K562 (cell line): Measurements from ENCODE around the gene SLC5A6. TPM values are rescaled to one million over a fixed set of nuclear protein-coding genes. Genes with fewer than 3 reads are reported as not detected.
A peak's percentile ranks its signal among the peaks of the same experiment; 100 is the strongest.

Experiments used
- BRD9 ChIP-seq: fragments of 450-650 bp; IDR thresholded peaks from 2 replicates; pipeline ENCODE4 v1.6.1; 2018; ENCODE audit warnings: low read depth; ENCODE audit not compliant: partially characterized antibody
- DIDO1 ChIP-seq: fragments of 450-650 bp; IDR thresholded peaks from 2 replicates; pipeline ENCODE4 v1.6.1; 2016; ENCODE audit warnings: low read depth, missing biosample characterization, missing genetic modification characterization
- EZH2 ChIP-seq: IDR thresholded peaks from 2 replicates; pipeline ENCODE4 v1.6.1; 2012; ENCODE audit warnings: low read depth, mild to moderate bottlenecking, inconsistent platforms, low read length, borderline replicate concordance
- FOXM1 ChIP-seq, 2 experiments: fragments of 450-650 bp in 1 of 2; sonication (generic) in 1 of 2; formaldehyde crosslinking in 1 of 2; IDR thresholded peaks; 2 replicates each; pipeline versions ENCODE4 v1.6.1 to v1.9.0; 2017 to 2022; ENCODE audit warnings: low read depth in 2 of 2, mild to moderate bottlenecking in 2 of 2, missing genetic modification reagents in 1 of 2, moderate library complexity in 1 of 2
- HDAC8 ChIP-seq: fragments of 450-650 bp; IDR thresholded peaks from 2 replicates; pipeline ENCODE4 v1.6.1; 2016; ENCODE audit warnings: mild to moderate bottlenecking, missing genetic modification characterization, moderate library complexity, missing compliant biosample characterization
- HIVEP1 ChIP-seq: fragments of 250-450 bp; sonication (Bioruptor Pico); IDR thresholded peaks from 2 replicates; pipeline ENCODE4 v1.4.0; 2020; ENCODE audit warnings: mild to moderate bottlenecking
- HNRNPUL1 ChIP-seq: fragments of 200-400 bp; formaldehyde crosslinking; IDR thresholded peaks from 2 replicates; pipeline ENCODE4 v1.6.1; 2017; ENCODE audit warnings: low read length
- KDM5B ChIP-seq: fragments of 200-600 bp; sonication (generic); IDR thresholded peaks from 2 replicates; pipeline ENCODE4 v1.6.1; 2012; ENCODE audit warnings: low read depth, mild to moderate bottlenecking, moderate library complexity, low read length, control low read depth, inconsistent platforms; ENCODE audit not compliant: insufficient replicate concordance
- MXI1 ChIP-seq: IDR thresholded peaks from 2 replicates; pipeline ENCODE4 v1.6.1; 2011; ENCODE audit warnings: low read depth, mild to moderate bottlenecking, improper control_type of control experiment, low read length
- NELFE ChIP-seq: IDR thresholded peaks from 2 replicates; pipeline ENCODE4 v1.6.1; 2011; ENCODE audit warnings: mild to moderate bottlenecking; ENCODE audit not compliant: insufficient read depth, insufficient read length
- NR2C2 ChIP-seq, 2 experiments: fragments of 200-800 bp in 1 of 2; sonication (Bioruptor generic) in 1 of 2; sonication (generic) in 1 of 2; formaldehyde crosslinking in 1 of 2; IDR thresholded peaks; 2 replicates each; pipeline versions ENCODE4 v1.6.1 to v1.8.0; 2016 to 2022; ENCODE audit warnings: mild to moderate bottlenecking in 1 of 2, missing compliant biosample characterization in 1 of 2, missing genetic modification characterization in 1 of 2, missing genetic modification reagents in 1 of 2
- PCBP2 ChIP-seq: fragments of 200-400 bp; formaldehyde crosslinking; IDR thresholded peaks from 2 replicates; pipeline ENCODE4 v1.6.1; 2018; ENCODE audit warnings: low read length, low read depth, mild to moderate bottlenecking, moderate library complexity; ENCODE audit not compliant: poor library complexity, severe bottlenecking
- SRSF1 ChIP-seq: fragments of 200-400 bp; formaldehyde crosslinking; IDR thresholded peaks from 2 replicates; pipeline ENCODE4 v1.6.1; 2017; ENCODE audit warnings: mild to moderate bottlenecking, low read depth, low read length, moderate library complexity
- TFE3 ChIP-seq: fragments of 450-650 bp; formaldehyde crosslinking; IDR thresholded peaks from 2 replicates; pipeline ENCODE4 v1.4.0; 2020; ENCODE audit warnings: mild to moderate bottlenecking, mixed read lengths
- U2AF2 ChIP-seq: fragments of 200-400 bp; formaldehyde crosslinking; optimal IDR thresholded peaks from 2 replicates; pipeline ENCODE3; 2017; ENCODE audit warnings: low read depth, mild to moderate bottlenecking, low read length
- ZBTB34 ChIP-seq: fragments of 250-450 bp; sonication (Bioruptor Pico); IDR thresholded peaks from 2 replicates; pipeline ENCODE4 v1.8.0; 2021; ENCODE audit warnings: mild to moderate bottlenecking, moderate library complexity
- ZFP1 ChIP-seq: fragments of 450-650 bp; formaldehyde crosslinking; IDR thresholded peaks from 2 replicates; pipeline ENCODE4 v1.4.0; 2020; ENCODE audit warnings: mild to moderate bottlenecking, mixed read lengths
- ZNF133 ChIP-seq: fragments of 250-450 bp; sonication (Bioruptor Pico); IDR thresholded peaks from 2 replicates; pipeline ENCODE4 v1.4.0; 2020; ENCODE audit warnings: mild to moderate bottlenecking
- ZNF431 ChIP-seq: sonication (generic); formaldehyde crosslinking; IDR thresholded peaks from 2 replicates; pipeline ENCODE4 v1.8.0; 2022; ENCODE audit warnings: mild to moderate bottlenecking, missing genetic modification reagents
- ZNF586 ChIP-seq: fragments of 450-650 bp; formaldehyde crosslinking; conservative IDR thresholded peaks from 2 replicates; pipeline ENCODE4 v1.4.0; 2020; ENCODE audit warnings: mild to moderate bottlenecking, moderate library complexity
- polyA plus RNA-seq, 8 experiments: library from polyadenylated mRNA; depleted of rRNA in 4 of 8; stranded (reverse) in 5 of 8; unstranded in 3 of 8; fragments of >200 nt; fragmentation: Nextera tagmentation in 2 of 8; fragmentation: Illumina TruSeq in 1 of 8; extraction: Ambion mirVana in 2 of 8; extraction: Trizol in 1 of 8; gene quantifications; 2 replicates each; pipeline versions ENCODE4 v1.2.1 to v1.2.3, GENCODE V29; 2011 to 2014; ENCODE audit warnings: inconsistent platforms in 1 of 8, missing spikeins in 1 of 8
- total RNA-seq, 7 experiments: library from RNA; depleted of rRNA in 6 of 7; stranded (reverse); fragments of >200 nt in 6 of 7; fragmentation: Illumina TruSeq in 2 of 7; extraction: Trizol in 2 of 7; gene quantifications; 2 replicates each; pipeline versions ENCODE4 v1.2.1 to v1.2.3, GENCODE V29; 2011 to 2021; ENCODE audit warnings: low replicate concordance in 1 of 7
- TF ChIP-seq, protein P1 (sequence below): fragments of 200-800 bp; sonication (Bioruptor generic); IDR thresholded peaks from 2 replicates; pipeline ENCODE4 v1.6.1; 2017; ENCODE audit warnings: missing genetic modification characterization, missing compliant biosample characterization

Gene SLC5A6
- total and polyA plus RNA-seq, 9 of the 15 experiments (the other 6 are each of a cell fraction or from before 2014, with no cell fraction given) = 32.6 to 137 (median 107) TPM

- TF ChIP-seq KDM5B = no peak
- no peak for TF ChIP-seq TFE3 (CRISPR knock-in tag)
- no peak for TF ChIP-seq NELFE
- no peak for TF ChIP-seq ZNF133 (CRISPR knock-in tag)
- TF ChIP-seq EZH2 = no peak
- TF ChIP-seq ZBTB34 (CRISPR knock-in tag) = no peak
- no peak for TF ChIP-seq FOXM1 (IDR thresholded peaks at IDR 0.05; ENCODE audit: low read depth)
- no peak for TF ChIP-seq FOXM1 (CRISPR knock-in tag; IDR thresholded peaks at IDR 0.05; ENCODE audit: low read depth)
- TF ChIP-seq MXI1 = no peak
- TF ChIP-seq ZNF586 (CRISPR knock-in tag) = no peak
- TF ChIP-seq, protein P1, sequence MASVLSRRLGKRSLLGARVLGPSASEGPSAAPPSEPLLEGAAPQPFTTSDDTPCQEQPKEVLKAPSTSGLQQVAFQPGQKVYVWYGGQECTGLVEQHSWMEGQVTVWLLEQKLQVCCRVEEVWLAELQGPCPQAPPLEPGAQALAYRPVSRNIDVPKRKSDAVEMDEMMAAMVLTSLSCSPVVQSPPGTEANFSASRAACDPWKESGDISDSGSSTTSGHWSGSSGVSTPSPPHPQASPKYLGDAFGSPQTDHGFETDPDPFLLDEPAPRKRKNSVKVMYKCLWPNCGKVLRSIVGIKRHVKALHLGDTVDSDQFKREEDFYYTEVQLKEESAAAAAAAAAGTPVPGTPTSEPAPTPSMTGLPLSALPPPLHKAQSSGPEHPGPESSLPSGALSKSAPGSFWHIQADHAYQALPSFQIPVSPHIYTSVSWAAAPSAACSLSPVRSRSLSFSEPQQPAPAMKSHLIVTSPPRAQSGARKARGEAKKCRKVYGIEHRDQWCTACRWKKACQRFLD (CRISPR knock-in tag) = no peak
- no peak for TF ChIP-seq DIDO1
- no peak for TF ChIP-seq NR2C2 (CRISPR knock-in tag; IDR thresholded peaks at IDR 0.05)
- peak; percentile 41 for TF ChIP-seq NR2C2 (tag; IDR thresholded peaks at IDR 0.05)
- TF ChIP-seq HIVEP1 (CRISPR knock-in tag) = no peak
- no peak for TF ChIP-seq U2AF2
- no peak for TF ChIP-seq SRSF1
- TF ChIP-seq HNRNPUL1 = no peak
- TF ChIP-seq HDAC8 = no peak
- no peak for TF ChIP-seq PCBP2
- TF ChIP-seq ZFP1 (CRISPR knock-in tag) = no peak
- TF ChIP-seq ZNF431 (CRISPR knock-in tag) = no peak
- TF ChIP-seq BRD9 = no peak
Measured at GRCh38 chr2:27249891-27250651, 38.0 kb upstream of the SLC5A6 start (continued).
